HG02938 (cell line): ENCODE data around the gene CAV2.

Experiments
- ATAC-seq: cut with Tn5 transposase; IDR thresholded peaks from one replicate; pipeline ENCODE4 v1.9.1; 2021; ENCODE audit warnings: mild to moderate bottlenecking, moderate library complexity; ENCODE audit not compliant: unreplicated experiment

Gene CAV2

DNA sequence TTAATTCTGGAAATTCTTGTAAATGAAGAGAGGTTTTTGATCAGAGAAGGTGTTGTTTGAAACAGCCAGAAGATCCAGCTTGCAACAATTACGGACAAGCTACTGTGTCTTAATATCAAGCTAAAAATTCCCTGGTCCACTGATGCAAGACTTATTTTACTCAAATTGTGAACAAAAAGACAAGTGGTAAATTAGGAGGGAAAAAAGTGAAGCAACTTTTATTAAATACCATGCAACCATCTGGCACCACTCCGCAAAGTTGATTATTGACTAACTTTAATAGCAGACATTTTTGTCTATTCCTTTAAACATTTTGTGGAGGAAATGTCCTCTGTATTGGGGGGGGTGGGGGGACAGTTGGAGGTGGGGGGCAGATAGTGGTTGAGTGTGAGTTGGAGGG, 5.1 kb upstream of the CAV2 start:
- ATAC-seq = no peak

DNA sequence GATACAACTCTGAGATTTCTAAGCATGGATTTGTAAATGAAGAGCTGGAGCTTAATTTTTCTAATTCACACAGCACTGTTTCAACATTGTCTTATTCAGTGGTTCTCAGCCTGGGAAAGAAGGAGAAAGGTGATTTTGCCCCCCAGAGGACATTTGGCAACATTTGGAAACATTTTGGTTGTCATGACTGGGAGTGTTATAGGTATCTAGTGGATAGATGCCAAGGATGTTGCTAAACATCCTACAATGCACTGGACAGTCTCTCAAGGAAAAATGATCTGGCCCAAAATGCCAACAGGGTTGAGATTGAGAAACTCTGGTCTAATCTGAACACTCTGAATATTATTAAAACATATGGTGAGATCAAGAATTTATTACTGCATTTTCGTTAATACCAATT, 3.8 kb upstream of the CAV2 start:
- ATAC-seq = no peak

DNA sequence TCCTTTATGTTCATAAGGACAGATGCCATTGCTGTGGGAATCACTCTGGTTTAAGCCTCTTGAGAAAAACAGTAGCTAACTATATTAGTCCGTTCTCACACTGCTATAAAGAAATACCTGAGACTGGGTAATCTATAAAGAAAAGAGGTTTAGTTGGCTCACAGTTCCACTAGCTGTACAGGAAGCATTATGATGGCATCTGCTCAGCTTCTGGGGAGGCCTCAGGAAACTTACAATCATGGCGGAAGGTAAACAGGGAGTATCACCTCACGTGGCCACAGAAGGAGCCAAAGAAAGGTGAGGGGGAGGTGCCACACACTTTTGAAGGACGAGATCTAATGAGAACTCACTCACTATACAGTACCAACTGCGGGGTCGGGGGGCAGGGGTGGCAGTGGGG, 2.9 kb upstream of the CAV2 start:
- no peak for ATAC-seq

DNA sequence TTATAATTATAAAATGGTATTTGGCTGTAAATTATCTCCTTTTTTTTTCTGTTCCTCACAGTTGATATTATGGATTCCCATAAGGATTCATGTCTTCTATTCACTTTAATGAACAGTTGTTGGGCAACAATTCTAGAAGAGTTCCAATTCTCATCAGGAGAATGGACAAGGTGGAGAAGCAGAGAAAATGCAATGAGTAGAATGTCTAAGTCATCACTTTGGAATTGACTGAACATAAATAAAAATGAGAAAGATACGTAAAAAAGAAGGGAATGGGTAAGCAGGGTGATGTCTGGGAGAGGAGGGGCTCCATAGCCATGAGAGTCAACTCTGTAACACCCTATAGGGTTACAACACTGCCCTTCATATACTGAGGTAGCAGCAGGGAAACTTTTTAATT, 1.8 kb upstream of the CAV2 start:
- no peak for ATAC-seq

DNA sequence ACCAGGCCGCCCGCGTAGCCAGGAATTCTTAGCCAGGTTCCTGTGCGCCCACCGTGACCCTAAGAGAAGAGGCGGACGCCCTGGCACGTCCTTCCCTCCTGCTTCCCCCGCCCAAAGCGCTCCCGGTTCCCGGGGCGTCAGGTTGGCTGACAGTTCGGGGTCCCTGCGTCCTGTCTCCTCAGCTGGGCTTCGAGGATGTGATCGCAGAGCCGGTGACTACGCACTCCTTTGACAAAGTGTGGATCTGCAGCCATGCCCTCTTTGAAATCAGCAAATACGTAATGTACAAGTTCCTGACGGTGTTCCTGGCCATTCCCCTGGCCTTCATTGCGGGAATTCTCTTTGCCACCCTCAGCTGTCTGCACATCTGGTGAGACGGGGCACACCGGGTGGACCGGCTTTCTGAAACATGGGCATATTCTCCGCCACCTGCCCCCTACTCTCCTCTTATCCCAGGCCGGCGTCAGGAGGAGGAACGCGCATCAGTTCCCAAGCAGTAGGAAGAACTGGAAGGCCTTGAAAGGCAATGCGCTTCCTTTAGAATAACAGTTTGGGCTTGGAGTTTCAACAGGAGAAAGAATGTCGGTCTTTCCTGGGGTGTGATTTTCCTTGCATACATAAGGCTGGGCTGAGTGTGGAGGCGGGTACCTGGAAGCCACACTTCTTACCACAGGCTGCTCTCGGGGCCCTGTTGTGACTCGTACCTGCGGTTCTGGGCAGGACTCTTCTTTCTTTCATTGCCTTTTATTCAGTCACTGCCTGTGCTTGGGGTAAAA, 728 bp downstream of the CAV2 start:
- peak; percentile 55 for ATAC-seq

DNA sequence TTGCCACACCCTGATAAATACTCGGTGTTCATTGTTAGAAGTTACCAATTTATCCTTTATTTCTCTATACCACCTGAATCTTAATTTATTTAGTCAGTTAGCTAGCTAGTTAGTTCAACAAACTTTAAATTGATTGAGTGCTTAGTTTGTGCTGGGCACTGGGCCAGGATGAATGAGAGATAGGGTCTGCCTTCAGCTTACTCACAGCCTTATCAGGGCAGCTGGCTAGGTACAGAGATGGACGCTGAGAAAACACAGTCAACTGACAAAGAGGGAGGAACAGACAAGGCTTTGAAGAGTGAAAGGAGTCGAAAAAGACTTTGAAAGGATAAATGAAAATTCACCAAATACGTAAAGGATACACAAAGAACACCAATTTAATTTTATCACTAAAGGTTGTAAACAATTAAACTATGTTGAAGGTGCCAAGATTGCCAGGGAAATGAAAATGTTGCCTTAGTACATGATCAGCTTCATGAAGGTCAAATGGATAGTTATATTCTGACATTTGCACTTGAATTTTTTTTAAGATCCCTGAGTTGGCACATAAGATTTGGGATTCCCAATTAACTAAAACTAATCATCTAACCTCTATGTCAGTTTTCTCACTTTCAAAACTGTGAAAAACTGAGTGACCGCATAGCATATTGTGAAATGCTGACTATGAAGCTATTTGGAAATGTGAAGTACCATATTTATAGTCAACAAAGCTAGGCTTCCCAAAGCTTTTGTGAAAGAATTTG, 2.1 kb downstream of the CAV2 start:
- no peak for ATAC-seq

DNA sequence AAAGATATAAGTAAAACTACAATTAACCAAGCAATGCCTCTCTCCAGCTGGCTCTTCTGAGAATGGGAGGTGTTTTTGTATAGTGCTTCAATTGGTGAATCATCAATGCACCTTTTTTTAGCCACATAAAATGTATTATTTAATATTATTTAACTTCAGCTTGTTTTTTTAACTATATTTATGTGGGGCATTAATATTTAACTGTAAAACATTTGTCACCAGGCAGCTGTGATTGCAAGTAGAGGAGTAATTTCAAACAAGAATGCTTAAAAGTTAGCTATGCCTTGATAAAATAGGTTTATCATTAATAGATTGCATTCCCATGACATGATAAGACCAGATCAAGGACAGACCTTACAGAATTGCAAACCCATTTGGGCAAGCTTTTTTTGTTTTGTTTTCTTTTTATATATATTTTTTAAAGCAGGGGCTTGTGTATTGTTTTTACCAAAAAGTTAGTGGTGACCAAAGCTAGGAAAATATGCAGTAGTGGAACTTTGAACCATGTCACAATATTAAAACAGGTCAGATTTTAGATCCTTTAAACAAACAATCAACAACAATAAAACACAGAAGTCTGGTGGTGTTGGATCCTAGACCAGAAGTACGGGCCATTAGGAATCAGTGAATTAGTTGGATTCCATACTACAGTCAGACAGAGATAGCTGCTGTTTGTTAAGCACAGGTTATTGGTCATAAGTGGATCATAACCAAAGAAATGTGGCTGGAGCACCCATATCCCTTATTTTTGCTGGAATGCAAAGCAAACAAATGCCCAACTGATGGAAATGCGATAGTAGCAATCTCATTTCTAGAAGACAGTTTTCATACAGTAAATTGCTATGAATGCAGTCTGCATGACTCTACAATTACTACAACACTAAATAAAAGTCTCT, 2.9 kb downstream of the CAV2 start:
- no peak for ATAC-seq

DNA sequence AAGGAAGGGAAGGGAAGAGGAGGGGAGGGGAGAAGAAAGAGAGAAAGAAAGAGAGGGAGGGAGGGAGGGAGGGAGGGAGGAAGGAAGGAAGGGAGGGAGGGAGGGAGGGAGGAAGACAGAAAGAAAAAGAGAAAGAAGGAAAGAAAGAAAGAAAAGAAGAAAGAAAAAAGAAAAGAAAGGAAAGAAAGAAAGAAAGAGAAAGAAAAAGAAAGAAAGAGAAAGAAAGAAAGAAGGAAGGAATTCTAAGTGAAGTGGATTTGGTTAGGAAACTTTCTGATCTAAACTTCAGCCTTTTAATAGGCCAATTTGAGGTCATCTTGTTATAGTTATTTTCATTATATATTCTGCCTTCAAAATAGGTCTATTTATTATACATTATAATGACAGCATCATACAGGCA, 4.3 kb downstream of the CAV2 start:
- ATAC-seq = no peak

DNA sequence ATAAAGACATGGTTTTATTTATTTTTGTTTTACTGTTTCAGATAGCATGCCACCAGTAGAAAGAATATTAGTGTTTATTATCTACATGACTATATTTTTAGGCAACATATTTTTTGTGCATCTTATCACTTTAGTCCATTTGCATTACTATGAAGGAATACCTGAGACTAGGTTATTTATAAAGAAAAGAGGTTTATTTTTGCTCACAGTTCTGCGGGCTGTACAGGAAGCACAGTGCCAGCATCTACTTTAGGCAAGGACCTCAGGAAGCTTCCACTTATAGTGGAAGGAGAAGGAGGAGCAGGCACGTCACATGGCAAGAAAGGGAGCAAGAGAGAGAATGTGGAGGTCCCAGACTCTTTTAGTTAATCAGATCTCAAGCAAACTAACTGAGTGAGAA, 5.7 kb downstream of the CAV2 start:
- ATAC-seq = no peak

DNA sequence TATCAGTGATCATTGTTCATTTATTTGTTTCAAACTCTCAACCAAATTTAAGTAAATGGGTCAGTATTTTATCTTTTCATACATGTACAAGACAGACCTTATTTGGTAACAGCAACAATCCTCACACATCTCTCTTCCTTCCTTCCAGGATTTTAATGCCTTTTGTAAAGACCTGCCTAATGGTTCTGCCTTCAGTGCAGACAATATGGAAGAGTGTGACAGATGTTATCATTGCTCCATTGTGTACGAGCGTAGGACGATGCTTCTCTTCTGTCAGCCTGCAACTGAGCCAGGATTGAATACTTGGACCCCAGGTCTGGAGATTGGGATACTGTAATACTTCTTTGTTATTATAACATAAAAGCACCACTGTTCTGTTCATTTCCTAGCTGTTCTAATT, 6.3 kb downstream of the CAV2 start:
- no peak for ATAC-seq

DNA sequence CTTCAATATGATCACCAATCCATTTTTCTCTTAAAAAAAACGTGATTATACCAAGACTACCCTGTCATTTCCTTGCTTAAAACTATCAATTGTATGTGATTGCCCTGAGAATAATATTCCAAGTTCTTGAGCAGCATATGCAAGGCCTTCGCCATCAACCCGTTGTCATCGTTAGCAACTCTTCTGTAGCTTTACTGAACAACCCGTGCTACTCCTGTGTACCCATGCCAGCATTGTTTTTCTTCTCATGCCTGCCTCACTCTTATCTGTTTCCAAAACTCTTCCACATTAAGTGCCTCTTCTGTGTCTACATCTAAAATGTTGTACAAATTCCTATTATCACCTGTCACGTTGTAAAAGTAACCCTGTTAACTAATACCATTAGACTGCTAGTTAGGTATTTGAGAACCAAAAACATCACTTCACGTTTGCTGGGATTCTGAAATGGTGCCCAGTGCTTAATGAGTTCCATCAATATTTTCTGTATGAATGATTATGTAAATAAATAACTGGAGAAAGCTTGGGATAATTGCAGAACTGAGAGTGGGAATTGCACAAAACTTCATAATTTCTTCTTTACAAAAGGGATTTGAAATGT, 10.5 kb downstream of the CAV2 start:
- no peak for ATAC-seq

DNA sequence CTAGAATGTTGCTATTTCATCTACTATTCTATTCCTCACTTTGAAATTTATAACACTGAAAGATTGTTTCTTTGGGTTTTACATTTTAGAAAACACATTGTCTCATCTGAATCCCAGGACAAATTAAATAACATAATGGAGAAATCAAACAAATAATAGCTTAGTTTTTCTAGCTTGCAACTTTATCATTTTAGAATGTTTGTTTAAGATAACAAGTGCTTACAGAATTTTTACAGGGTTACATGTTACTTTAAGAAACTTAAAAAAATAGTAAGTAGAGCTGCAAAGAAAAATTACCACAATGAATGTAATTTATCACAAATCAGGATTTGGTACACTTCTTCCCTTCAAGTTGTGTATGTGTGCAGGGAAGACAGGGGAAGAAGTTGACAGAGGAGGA, 11.3 kb downstream of the CAV2 start:
- no peak for ATAC-seq

DNA sequence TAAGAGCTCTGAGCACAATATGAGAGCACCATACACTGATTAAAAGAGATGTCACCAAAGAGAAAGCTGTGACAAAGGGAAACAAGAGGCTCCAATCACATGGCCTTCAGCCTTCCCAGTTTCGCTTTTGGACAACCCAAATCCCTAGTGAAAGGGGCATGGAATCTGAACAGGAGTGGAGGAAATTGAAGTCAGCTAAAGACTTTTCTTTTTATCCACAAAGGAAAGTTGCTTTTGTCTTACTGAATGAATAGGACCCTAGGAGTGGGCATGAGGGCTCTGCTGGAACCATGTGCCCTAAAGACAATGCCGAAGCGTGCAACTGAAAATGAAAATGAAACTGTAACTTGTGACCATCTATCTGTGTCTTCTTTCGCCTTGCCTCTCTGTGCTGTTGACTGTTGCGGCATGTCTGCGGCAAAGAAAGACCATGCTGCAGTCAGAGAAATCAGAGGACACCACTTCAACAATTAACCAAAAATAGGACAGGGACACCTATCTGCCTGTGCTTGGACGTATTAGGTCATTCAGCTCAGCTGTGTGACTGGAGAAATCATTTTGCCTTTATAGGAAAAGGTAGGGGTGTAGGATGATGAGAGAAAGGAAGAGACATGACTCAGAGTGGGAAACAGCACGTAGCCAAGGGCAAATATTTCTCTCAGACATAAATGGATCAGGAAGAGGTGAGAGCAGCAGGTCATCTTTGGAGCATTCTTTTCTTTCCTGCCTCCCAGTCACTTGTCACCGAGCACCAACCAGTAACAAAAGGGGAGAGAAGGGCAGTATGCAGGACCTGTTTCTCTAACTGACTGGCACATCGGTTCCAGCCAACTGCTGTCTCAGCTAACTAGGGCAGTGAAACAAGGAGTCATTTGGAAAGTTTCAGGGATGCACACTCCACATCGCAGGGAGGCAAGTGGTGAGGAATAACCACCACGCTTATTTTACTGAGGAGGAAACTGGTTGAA, 12.3 kb downstream of the CAV2 start:
- ATAC-seq = peak; percentile 98

DNA sequence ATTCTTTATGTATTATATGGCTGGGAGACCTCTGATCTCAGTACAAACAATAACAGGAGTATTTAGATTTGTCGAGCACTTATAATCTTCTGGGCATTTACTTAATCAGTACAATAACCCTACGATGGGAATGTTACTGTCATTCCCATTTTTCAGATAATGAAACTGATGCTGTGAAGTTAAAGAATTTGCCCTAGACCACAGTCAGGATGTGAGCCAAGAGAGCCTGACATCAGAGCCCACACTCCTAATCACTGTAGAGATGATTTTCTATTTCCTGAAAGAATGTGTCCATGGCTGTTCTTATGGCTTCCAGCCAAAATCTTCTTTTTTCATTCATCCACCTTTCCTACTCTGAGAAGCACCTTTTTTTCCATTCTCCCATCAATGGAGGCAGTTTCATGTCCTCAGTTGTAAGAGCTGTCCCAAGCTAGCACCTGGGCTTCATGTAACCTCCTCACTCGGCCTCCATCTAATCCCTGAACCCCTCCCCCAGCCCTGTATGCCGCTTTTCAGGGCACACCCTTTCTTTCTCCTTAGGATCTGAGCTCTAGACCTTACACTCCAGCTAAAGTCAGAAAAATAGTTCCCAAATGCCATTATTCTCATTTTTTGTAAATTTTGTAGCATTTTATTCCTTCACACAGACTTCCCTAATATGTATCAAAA, 13.1 kb downstream of the CAV2 start:
- ATAC-seq = no peak

DNA sequence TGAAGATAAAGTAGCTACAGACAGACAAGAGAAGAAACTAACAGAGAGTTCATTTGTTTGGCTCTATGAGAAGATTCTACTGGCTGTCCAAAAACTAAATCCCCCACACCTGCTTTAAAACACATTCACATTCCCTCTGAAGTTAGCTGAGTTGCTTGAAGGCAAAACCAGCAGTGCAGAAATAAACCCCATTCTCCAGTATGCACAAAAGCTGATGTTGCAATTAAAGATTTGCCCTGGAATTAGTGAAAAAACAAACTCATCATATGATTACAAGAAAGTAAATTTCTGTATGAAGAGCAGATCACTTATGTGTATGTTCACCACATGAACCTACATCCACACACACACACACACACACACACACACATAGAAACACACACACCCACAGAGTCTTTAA, 16.0 kb downstream of the CAV2 start:
- no peak for ATAC-seq

DNA sequence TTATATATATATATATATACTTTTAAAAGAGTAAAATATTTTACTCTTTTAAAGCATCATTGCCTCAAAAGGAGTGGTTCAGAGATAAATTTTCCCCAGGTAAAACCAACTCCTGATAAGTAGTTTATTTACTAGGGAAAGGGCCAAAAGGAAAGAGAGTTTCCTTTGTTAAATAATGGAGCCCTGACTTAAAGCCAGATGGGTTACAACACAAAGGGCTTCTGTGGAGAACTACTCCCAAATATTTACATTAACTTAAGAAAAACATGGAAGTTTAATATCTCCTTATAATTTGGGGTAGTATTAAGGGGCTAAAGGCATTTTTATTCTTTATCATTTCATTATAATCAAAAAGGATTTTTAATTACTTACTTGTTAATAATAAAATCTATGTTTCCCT, 16.8 kb downstream of the CAV2 start:
- no peak for ATAC-seq

DNA sequence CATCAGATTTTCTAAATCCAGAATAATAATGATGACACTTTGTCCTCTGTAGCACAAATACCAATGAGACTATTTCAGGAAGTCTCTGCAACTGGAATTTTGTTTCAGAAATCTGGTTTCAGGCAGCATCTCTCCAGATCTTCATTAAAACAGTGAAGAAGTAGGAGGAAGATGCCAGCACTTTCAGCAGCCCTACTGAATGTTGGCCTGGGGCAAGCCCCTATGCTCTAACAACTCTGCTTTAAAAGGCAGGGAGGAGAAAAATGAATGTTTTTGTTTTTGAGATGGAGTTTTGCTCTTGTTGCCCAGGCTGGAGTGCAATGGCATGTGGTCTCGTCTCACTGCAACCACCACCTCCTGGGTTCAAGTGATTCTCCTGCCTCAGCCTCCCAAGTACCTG, 18.1 kb downstream of the CAV2 start:
- no peak for ATAC-seq

DNA sequence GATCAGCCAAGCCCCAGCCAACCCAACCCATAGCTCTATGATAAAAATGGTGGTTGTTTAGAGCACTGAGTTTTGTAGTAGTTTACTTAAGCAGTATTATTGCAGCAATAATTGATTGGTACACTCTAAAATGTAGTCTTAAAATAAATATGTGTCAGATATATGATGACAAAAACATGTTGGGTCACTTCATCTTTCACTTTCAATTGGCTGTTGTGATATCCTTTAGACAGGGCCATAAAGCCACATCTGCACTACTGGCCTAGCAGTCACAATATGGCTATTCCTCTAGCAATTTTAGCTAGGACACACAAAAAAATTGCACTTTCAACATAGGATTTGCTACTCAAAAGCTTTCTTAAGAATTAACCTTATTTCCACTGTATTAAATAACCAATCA, 19.4 kb downstream of the CAV2 start:
- ATAC-seq = no peak

DNA sequence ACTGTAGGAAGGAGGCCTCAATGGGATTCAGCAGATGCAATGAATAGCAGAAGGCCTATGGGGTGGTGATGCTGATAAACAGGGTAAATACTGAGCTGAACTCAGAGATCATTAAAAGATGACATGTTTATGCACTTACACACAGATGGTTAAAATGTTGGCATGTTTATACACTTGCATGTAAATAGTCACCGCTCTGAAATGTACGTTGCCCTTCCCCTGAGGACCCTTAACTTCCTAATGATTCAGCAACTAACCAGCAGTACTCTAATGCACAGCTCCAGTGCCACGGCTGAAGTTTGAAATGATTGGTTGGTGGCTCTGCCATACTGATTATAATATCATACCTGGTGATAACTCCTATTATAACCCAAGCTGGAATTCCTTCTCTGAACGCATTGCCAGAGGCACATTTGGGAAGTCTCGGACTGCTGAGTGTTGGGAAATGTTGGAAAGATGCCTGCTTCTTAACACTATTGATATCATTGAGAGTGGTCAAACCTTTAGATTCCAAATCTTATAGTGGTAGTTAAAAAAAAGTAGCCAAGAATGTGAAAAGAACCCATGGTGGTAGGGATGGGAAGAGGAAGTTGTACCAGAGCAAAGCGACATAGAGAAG, 21.6 kb downstream of the CAV2 start:
- ATAC-seq = no peak
